Fibroblast of lung (primary cell): ENCODE results near the gene SPRED2. TPM values are rescaled to one million over a fixed set of nuclear protein-coding genes. Genes with fewer than 3 reads are reported as not detected.

Experiments used
- DNase-seq, 2 donors: peaks; one replicate each; pipeline versions ENCODE4 v3.0.0 to v3.0.0-alpha.2; 2010; ENCODE audit warnings: low read depth in 2 of 2
- H2AFZ ChIP-seq: 2 replicates; pipeline ENCODE4 v1.5.1; 2012; ENCODE audit warnings: low read length, control low read depth, inconsistent platforms
- H3K27ac ChIP-seq: 2 replicates; pipeline ENCODE4 v1.5.1; 2011; ENCODE audit warnings: low read length, control low read depth; ENCODE audit not compliant: insufficient read depth
- H3K27me3 ChIP-seq: 2 replicates; pipeline ENCODE4 v1.5.1; 2011; ENCODE audit warnings: mild to moderate bottlenecking, low read length; ENCODE audit not compliant: control insufficient read depth, insufficient read depth
- H3K36me3 ChIP-seq: 2 replicates; pipeline ENCODE4 v1.5.1; 2011; ENCODE audit warnings: low read length; ENCODE audit not compliant: control insufficient read depth, insufficient read depth
- H3K4me1 ChIP-seq: 2 replicates; pipeline ENCODE4 v1.5.1; 2011; ENCODE audit warnings: low read length; ENCODE audit not compliant: control insufficient read depth, insufficient read depth; ENCODE audit errors: extremely low read depth
- H3K4me2 ChIP-seq: 2 replicates; pipeline ENCODE4 v1.5.1; 2011; ENCODE audit warnings: low read length, control low read depth; ENCODE audit not compliant: insufficient read depth; ENCODE audit errors: extremely low read depth
- H3K4me3 ChIP-seq, 4 experiments: fragments of 200-600 bp in 1 of 4; sonication (generic) in 1 of 4; replicated peaks in 1 of 4; 2 replicates each; pipeline ENCODE4 v1.5.1; 2011 to 2016; ENCODE audit warnings: low read length in 4 of 4, low read depth in 3 of 4, mild to moderate bottlenecking in 3 of 4, control low read depth in 2 of 4, inconsistent platforms in 1 of 4, mixed read lengths in 1 of 4; ENCODE audit not compliant: insufficient read depth in 1 of 4; ENCODE audit errors: control extremely low read depth in 1 of 4
- H3K79me2 ChIP-seq: 2 replicates; pipeline ENCODE4 v1.5.1; 2012; ENCODE audit warnings: mild to moderate bottlenecking, low read length, inconsistent platforms; ENCODE audit not compliant: control insufficient read depth, insufficient read depth
- H3K9ac ChIP-seq: 2 replicates; pipeline ENCODE4 v1.5.1; 2011; ENCODE audit warnings: mild to moderate bottlenecking, low read length, control low read depth; ENCODE audit not compliant: insufficient read depth
- H3K9me3 ChIP-seq: 2 replicates; pipeline ENCODE4 v1.5.1; 2012; ENCODE audit warnings: low read depth, low read length; ENCODE audit not compliant: control insufficient read depth, insufficient read depth
- H4K20me1 ChIP-seq: 2 replicates; pipeline ENCODE4 v1.5.1; 2011; ENCODE audit warnings: low read length; ENCODE audit not compliant: control insufficient read depth, insufficient read depth; ENCODE audit errors: extremely low read depth
- EZH2 ChIP-seq: IDR thresholded peaks from 2 replicates; pipeline ENCODE4 v1.5.1; 2012; ENCODE audit warnings: low read length, control low read depth, mild to moderate bottlenecking; ENCODE audit errors: missing control alignments
- polyA plus RNA-seq, 2 donors: library from polyadenylated mRNA; depleted of rRNA in 1 of 2; stranded (reverse) in 1 of 2; unstranded in 1 of 2; fragments of >200 nt; gene quantifications; 2 replicates each; pipeline ENCODE4 v1.2.1, GENCODE V29; 2011 to 2012; ENCODE audit warnings: missing spikeins in 1 of 2
- total RNA-seq: library from RNA; depleted of rRNA; stranded (reverse); fragments of >200 nt; gene quantifications from 2 replicates; pipeline ENCODE4 v1.2.1, GENCODE V29; 2014
- TF ChIP-seq, protein P1 (sequence below), 2 donors: IDR thresholded peaks in 1 of 2; conservative IDR thresholded peaks in 1 of 2; 1 replicate in 1 of 2; 2 replicates in 1 of 2; pipeline ENCODE4 v1.5.1; 2011 to 2012; ENCODE audit warnings: low read length in 2 of 2, control low read depth in 1 of 2, inconsistent platforms in 1 of 2, low read depth in 1 of 2, mild to moderate bottlenecking in 1 of 2

The SPRED2 gene
- total and polyA plus RNA-seq, 2 donors (not counting 1 experiment from before 2014, with no cell fraction given), result 9.4 to 26.1 TPM

DNA sequence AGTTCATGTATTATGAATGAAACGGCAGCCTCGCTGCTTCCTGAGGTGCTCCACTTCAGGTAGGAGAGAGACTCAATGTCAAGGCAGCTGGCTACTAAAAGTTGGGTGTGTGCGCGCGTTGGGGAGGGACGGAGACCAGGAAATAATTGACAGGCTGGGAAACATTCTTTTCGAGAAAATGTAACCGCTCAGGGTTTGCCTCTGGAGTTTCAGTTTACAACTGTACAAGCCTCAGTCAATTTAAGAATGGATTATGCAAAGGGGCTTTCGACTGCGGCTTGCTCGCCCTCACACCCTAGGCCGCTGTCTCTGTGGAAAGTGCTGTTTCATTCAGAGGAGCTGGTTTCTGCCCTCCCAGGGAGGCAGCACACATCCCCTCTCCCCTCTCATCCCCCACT is 4.4 kb upstream of the SPRED2 start:
- H3K36me3 ChIP-seq, result no peaks in the 10 kb centered on the region
- peak overlapping the region; percentile 17 for H2AFZ ChIP-seq
- H3K79me2 ChIP-seq, result peaks cover 6% of the 10 kb centered on the region
- H3K4me3 ChIP-seq, result peak overlapping the region; percentile 45 to 80 (median 62)
- peak overlapping the region; percentile 82 for H3K4me2 ChIP-seq
- DNase-seq, result peak in 1 of 2 donors; percentile 60
- no peaks in the 10 kb centered on the region for H3K9me3 ChIP-seq
- peak overlapping the region; percentile 76 for H3K9ac ChIP-seq
- H3K27ac ChIP-seq, result peak overlapping the region; percentile 91
- H4K20me1 ChIP-seq, result no peaks in the 10 kb centered on the region
- TF ChIP-seq, protein P1, sequence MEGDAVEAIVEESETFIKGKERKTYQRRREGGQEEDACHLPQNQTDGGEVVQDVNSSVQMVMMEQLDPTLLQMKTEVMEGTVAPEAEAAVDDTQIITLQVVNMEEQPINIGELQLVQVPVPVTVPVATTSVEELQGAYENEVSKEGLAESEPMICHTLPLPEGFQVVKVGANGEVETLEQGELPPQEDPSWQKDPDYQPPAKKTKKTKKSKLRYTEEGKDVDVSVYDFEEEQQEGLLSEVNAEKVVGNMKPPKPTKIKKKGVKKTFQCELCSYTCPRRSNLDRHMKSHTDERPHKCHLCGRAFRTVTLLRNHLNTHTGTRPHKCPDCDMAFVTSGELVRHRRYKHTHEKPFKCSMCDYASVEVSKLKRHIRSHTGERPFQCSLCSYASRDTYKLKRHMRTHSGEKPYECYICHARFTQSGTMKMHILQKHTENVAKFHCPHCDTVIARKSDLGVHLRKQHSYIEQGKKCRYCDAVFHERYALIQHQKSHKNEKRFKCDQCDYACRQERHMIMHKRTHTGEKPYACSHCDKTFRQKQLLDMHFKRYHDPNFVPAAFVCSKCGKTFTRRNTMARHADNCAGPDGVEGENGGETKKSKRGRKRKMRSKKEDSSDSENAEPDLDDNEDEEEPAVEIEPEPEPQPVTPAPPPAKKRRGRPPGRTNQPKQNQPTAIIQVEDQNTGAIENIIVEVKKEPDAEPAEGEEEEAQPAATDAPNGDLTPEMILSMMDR (conservative IDR thresholded peaks at IDR 0.05 in 1 of 2, IDR thresholded peaks at IDR 0.05 in 1 of 2; ENCODE audit: low read depth in 1 of 2, low read length in 2 of 2), result no peak
- no peak for TF ChIP-seq EZH2
- H3K4me1 ChIP-seq, result peaks cover 4% of the 10 kb centered on the region
- H3K27me3 ChIP-seq, result no peaks in the 10 kb centered on the region

DNA sequence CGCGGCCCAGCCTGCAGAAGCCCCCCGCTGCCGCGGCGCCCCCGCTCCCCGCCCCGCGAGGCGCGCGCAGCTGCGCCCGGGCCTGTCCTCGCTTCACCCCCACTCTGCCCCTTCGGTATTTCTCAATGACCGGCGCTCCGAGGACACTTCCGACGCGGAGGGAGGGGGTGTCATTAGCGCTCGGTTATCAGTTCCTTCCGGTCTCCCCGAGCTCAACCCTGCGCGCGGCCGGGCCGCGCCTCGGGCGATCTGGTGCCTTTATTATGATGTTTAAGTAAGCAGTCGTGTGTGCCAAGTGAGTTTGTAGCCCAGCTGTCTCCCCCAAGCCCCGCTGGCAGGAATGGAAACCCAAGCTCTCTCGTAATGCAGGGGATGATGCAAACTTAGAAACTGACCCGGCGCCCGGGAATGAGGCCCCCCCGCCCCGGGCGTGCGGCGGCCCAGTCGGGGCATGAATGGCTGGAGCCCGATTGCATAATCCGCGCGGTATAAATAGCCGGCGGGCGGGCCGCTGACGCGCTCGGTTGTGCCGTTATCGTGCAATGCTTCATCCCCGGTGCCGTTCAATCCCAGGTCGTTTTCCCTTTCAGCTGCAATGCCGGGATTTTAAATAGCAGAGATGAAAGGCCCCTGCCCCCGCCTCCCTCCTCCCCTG is 3.9 kb upstream of the SPRED2 start:
- Histone ChIP-seq H4K20me1 (no peaks in the 10 kb centered on the region), H3K9ac (peak overlapping the region; percentile 76)
- no peak for TF ChIP-seq EZH2
- TF ChIP-seq, protein P1 (conservative IDR thresholded peaks at IDR 0.05 in 1 of 2, IDR thresholded peaks at IDR 0.05 in 1 of 2; ENCODE audit: low read depth in 1 of 2, low read length in 2 of 2), result no peak

DNA sequence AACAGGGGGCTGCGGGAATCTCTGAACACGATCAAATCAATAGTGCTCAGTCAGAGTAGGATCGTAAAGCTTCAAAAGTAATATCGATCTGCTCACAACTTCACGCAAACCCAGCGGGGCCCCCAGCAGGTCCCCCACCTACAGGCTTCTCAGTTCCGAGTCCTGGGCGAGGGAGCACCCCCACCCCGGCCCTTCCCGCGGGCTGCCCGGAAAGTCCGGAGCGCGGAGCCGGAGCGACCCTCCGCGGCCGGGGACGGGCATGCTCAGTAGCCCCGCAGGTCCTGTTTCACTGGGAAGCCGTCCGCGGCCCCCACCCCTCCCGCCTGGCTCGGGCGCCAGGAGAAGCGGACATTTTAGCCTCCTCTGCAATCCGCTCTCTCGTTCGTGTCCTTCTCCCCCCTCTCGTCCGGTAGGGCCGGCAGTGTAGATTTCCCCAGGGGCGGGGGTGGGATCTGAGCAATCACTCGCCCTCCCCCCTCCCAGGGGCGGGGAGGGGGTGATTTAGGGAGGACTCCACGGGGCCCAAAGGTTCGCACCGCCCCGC is 3.3 kb upstream of the SPRED2 start:
- Histone ChIP-seq H3K27ac (peak overlapping the region; percentile 91), H2AFZ (peak overlapping the region; percentile 33), H3K9me3 (no peaks in the 10 kb centered on the region), H3K79me2 (peaks cover 17% of the 10 kb centered on the region), H3K4me3 (peak overlapping the region; percentile 45 to 80 (median 62)), H3K4me1 (peaks cover 4% of the 10 kb centered on the region), H3K4me2 (peak overlapping the region; percentile 81), H3K9ac (peak overlapping the region; percentile 76), H4K20me1 (no peaks in the 10 kb centered on the region), H3K36me3 (no peaks in the 10 kb centered on the region), H3K27me3 (no peaks in the 10 kb centered on the region)
- peak; percentile 90 to 91 for DNase-seq
- no peak for TF ChIP-seq EZH2
- TF ChIP-seq, protein P1 (conservative IDR thresholded peaks at IDR 0.05 in 1 of 2, IDR thresholded peaks at IDR 0.05 in 1 of 2; ENCODE audit: low read depth in 1 of 2, low read length in 2 of 2), result no peak

More for the DNA sequence above, 3.9 kb upstream of the SPRED2 start:
- no peaks in the 10 kb centered on the region for H3K36me3 ChIP-seq
- H3K9me3 ChIP-seq, result no peaks in the 10 kb centered on the region
- H3K4me1 ChIP-seq, result peaks cover 4% of the 10 kb centered on the region
- peak overlapping the region; percentile 45 to 80 (median 62) for H3K4me3 ChIP-seq
- peak overlapping the region; percentile 82 for H3K4me2 ChIP-seq
- peak overlapping the region; percentile 91 for H3K27ac ChIP-seq
- no peaks in the 10 kb centered on the region for H3K27me3 ChIP-seq
- peak; percentile 92 to 97 for DNase-seq
- peak overlapping the region; percentile 30 for H2AFZ ChIP-seq
- H3K79me2 ChIP-seq, result peaks cover 11% of the 10 kb centered on the region
